ENCODE measurements around the gene USP49.

The USP49 gene

DNA sequence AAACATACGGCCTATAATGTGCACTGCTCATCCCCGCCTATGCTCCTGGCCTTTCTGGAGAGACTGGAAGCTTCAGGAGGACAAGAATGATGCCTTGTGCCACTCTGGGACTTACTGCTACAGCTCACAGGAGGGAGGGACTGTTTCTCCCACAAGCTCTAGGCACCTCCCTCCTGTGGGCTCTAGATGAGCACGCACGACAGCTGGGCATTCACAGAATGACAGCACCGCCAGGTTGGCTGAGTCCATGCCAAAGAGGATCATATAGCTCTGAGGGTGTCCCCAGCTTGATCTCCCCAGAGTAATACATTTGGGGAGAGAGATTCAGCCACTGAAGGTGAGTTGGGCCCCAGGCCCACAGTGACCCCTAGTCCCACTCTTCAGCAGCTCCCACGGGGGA, 137.9 kb downstream of the USP49 start:
- no peak for DNase-seq (ENCODE audit: low read depth in 2 of 2)

DNA sequence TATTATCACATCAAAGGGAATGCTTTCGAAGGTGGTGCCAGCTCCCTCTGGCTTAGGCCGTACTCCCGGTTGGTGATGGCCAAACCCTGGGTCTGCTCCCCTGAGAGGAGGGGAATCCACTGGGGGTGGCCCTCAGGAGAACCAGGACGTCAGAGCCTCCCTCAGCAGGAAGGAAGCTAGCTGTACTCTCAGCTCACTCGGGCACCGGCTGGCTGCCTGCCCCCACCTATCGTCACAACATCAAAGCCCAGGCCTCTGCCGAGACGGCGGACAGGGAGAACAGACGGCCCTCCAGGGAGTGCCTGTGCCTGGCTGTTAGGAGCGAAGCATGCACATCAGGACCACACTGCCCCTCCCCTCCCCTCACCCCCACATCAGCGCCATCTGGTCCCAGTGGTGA, 138.8 kb downstream of the USP49 start:
- DNase-seq (ENCODE audit: low read depth in 2 of 2): no peak

GRCh38 chr6:41755895-41756294, 139.3 kb downstream of the USP49 start:
- no peak for DNase-seq (ENCODE audit: low read depth in 2 of 2)

DNA sequence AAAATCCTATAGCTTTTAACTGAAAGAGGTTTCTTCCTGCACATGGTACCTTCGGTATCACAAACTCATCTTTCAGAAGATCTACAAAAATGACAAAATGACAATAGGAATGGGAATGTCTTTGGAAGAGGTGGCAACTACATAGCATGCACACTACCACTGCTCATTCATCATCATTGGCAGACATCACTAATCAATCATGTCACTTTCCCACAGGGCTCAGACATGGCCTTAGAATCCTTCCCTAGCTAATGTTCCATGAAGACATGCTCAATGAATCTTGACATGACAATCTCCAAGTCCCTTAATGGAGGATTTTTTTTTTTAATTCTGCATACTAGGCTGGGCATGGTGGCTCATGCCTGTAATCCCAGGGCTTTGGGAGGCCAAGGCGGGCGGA, 144.8 kb downstream of the USP49 start:
- no peak for DNase-seq (ENCODE audit: low read depth in 2 of 2)

DNA sequence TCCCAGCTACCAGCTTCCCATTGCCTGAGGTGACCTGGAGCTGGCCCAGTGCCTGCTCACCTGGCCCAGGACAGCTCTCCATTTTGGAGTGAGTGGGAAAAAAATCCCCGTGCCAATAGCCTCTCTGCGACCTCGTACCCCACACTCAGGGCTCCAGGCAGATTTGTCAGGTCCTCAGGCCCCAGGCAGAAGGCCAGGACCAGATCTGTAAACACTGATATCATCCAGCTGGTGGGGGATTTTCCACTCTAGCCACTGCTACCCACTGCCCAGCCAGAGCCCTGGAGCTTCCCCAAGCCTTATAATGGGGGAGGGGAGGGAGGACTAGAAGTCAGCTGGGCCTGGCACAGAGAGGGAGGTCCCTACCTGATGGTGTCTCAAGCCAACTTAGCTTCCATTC, 146.6 kb downstream of the USP49 start:
- no peak for DNase-seq (ENCODE audit: low read depth in 2 of 2)

GRCh38 chr6:41748102-41748477, 147.1 kb downstream of the USP49 start:
- DNase-seq (ENCODE audit: low read depth in 2 of 2): no peak

DNA sequence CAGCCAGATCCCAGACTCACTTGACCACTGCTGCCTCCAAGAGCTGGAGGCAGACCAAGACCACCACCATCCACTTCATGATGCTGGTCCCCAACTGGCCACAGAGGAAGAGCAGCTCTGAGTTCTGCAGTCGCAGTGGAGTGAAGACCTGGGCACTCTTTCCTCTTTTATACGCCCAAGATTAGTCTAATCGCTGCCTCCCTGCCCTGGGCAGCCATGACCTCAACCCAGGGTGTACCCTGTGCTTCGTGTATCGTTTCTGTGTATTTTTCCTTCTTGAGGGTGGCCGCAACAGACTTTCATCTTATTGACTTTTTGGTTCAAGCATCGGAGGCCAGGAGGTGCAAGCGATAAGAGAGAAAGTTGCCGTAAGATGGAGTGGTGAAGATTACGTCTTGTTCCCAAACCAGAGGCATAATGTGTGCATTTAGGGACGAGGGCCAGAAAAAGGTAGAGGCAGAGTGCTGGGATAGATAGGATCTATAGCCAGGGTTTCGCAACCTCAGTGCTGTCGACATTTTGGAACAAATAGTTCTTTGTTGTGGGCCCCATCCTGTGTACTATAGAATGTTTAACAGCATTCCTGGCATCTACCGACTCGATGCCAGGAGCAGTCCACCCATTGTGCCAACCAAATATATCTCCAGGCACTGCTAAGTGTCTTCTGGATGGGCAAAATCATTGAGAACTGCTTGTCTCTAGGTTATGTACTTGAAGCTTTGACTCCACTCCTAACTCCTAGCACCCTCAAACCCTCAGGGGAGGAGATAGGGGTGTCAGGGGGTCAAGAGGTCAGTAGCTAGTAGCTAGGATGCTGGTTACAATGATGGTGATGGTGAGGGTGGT, 147.7 kb downstream of the USP49 start, which contains the start of gene PGC:
Gene PGC, minus strand, starts transcription at position 142 of the 846 bp plus-strand sequence. Its CDS starts 63 bp downstream, at position 79.
- DNase-seq (ENCODE audit: low read depth in 2 of 2): no peak

GRCh38 chr6:41746107-41746506, 149.1 kb downstream of the USP49 start:
- DNase-seq (ENCODE audit: low read depth in 2 of 2): no peak

DNA sequence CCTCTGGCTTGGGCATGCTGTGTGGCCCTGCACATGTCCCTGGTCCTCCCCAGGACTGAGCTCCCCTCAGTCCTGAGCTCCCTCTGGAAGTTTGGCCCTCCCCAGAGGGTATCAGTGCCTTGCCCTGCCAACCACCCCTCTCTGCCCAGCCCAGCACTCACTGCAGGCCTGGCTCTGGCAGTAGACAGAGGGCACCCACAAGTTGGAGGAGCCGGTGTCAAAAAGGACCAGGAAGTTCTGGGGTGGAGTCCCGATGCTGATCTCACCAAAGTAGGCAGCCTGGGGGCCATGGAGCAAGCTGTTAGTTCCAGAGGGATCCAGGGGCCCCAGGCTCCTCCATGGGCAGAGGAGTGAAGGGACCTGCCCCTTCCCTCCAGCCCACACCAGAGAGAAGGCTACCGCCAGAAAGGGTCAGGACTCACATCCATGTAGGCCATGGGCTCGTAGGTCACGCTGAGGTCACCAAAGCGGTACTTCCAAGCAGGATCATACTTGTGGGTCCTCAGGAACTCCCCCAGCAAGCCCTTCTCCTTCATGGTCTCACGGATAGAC, 150.9 kb downstream of the USP49 start:
- DNase-seq (ENCODE audit: low read depth in 2 of 2): no peak

- DNase-seq (ENCODE audit: low read depth in 2 of 2): no peak
Measured at GRCh38 chr6:41743406-41744235, 151.6 kb downstream of the USP49 start.

GRCh38 chr6:41741625-41742490, 153.3 kb downstream of the USP49 start:
- DNase-seq (ENCODE audit: low read depth in 2 of 2): no peak

- DNase-seq (ENCODE audit: low read depth in 2 of 2): no peak
Measured at GRCh38 chr6:41740366-41741162, 154.6 kb downstream of the USP49 start.

Data from activated CD8-positive, alpha-beta memory T cell treated with anti-CD3 and anti-CD28 coated beads for 4 hours (primary cell).